Fibroblast of the aortic adventitia (primary cell): ENCODE results near the gene CNNM2. TPM values are rescaled to one million over a fixed set of nuclear protein-coding genes. Genes with fewer than 3 reads are reported as not detected.
A peak's percentile ranks its signal among the peaks of the same experiment; 100 is the strongest.

Source experiments
- DNase-seq: peaks from one replicate; pipeline ENCODE4 v3.0.0-alpha.2; 2010; ENCODE audit warnings: low read depth
- H3K4me3 ChIP-seq: 2 replicates; pipeline ENCODE4 v1.5.1; 2011; ENCODE audit warnings: low read depth, mild to moderate bottlenecking, control low read depth, low read length, moderate library complexity
- CTCF ChIP-seq: IDR thresholded peaks from 2 replicates; pipeline ENCODE4 v1.5.1; 2011; ENCODE audit warnings: mild to moderate bottlenecking, low read length, control low read depth, inconsistent platforms; ENCODE audit not compliant: insufficient read depth
- total RNA-seq: library from RNA; depleted of rRNA; stranded (reverse); fragments of >200 nt; gene quantifications from 2 replicates; pipeline ENCODE4 v1.2.3, GENCODE V29; 2012; ENCODE audit warnings: low replicate concordance

CNNM2 gene
- total RNA-seq, 1 donor = 6.1 TPM

GRCh38 chr10:102878629-102879028 is 39.5 kb upstream of the CNNM2 start:
- no peak overlapping the region for H3K4me3 ChIP-seq
- no peak for TF ChIP-seq CTCF
- DNase-seq = no peak

DNA sequence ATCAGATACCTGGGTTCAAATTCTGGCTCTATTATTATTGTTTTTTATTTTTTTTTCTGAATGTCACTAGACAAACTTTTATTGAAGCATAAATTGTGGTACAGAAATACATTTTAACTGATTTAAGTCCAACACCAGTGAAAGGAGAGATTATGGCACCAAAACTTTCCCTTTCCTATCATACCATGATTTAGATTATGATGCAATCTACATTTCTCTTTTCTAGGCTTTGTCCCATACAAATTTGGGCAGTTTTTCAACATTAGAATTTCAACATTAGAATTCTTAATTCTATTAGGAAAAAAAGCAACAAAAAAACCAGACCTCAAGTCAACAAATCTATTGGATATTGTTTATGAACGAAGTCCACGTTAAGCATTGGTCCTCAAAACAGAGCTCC is 37.8 kb upstream of the CNNM2 start:
- H3K4me3 ChIP-seq = no peak overlapping the region
- no peak for TF ChIP-seq CTCF
- DNase-seq = peak; percentile 26

DNA sequence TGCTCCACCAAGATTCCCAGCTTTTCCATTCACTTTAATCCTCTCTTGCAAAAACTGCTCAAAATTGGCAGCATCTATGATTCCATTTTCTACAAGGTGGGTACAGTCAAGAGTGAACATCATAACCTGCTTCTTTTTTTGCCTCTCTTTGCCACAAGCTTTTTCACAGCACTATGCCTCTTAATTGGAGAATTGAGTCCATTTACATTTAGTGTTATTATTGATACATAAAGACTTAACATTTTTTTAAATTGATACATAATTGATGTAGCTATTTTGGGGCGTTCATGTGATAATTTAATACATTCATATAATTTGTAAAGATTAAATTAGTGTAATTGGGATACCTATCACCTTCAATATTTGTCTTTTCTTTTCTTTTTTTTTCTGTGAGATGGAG is 30.0 kb upstream of the CNNM2 start:
- H3K4me3 ChIP-seq = no peak overlapping the region
- DNase-seq = no peak
- TF ChIP-seq CTCF = no peak

DNA sequence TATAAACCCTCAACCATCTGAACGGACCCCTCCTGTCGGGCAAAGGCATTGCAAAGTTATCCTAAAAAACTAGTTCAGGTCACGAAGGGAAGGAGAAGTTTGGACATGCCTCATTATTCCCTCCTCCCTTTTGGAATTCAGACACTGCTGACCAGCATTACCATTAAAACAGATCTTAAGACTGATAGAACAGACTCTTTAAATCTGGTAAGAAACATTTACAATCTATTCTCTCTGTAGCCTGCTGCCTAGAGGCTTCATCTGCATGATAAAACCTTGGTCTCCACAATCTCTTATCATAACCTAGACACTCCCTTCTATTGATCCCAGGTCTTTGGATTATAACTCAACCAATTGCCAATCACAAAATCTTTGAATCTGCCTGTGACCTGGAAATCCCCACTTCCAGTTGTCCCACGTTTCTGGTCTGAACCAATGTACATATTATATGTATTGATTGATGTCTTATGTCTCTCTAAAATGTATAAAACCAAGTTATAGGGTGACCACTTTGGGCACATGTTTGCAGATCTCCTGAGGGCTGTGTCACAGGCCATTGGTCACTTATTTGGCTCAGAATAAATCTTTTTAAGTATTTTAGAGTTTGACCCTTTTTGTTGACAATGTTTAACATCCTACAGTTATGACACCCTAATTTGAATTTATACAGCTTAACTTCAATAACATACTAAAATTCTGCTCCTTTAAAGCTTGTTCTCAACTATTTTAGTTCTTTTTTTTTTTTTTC is 23.5 kb upstream of the CNNM2 start:
- no peak for TF ChIP-seq CTCF
- no peak overlapping the region for H3K4me3 ChIP-seq
- no peak for DNase-seq

- DNase-seq = no peak
- no peak overlapping the region for H3K4me3 ChIP-seq
- TF ChIP-seq CTCF = no peak
These were observed 18.1 kb upstream of the CNNM2 start for GRCh38 chr10:102900006-102900405.

GRCh38 chr10:102904346-102904745 is 13.7 kb upstream of the CNNM2 start:
- DNase-seq = no peak
- H3K4me3 ChIP-seq = no peak overlapping the region
- no peak for TF ChIP-seq CTCF

DNA sequence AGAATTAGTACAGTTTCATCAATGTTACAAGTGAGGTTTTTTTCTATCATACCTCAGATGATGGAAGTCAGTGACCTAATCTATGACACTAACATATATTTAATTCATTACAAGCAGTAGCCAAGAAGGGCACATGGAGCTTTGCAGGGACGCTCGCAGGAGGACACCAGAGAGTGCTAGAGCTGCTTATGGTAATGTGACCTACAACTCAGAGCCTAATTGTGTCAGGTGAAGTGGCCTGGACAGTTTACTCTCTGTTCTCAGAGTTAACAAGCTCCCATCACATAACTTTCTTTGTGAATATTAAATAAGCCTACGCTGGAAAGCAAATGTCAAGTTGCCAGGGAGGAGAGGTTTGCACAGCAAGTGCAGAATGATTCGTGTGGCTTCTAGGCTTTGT is 11.6 kb upstream of the CNNM2 start:
- H3K4me3 ChIP-seq = no peak overlapping the region
- no peak for DNase-seq
- TF ChIP-seq CTCF = no peak
